C4-2B (cell line): ENCODE data around the gene KDM3A.

Experiments used
- ZFX ChIP-seq: fragments of 450-650 bp; IDR thresholded peaks from 2 replicates; pipeline ENCODE4 v1.6.1; 2017
- TF ChIP-seq, protein P1 (sequence below): fragments of 450-650 bp; conservative IDR thresholded peaks from 2 replicates; pipeline ENCODE4 v1.5.1; 2017; ENCODE audit warnings: mild to moderate bottlenecking

DNA sequence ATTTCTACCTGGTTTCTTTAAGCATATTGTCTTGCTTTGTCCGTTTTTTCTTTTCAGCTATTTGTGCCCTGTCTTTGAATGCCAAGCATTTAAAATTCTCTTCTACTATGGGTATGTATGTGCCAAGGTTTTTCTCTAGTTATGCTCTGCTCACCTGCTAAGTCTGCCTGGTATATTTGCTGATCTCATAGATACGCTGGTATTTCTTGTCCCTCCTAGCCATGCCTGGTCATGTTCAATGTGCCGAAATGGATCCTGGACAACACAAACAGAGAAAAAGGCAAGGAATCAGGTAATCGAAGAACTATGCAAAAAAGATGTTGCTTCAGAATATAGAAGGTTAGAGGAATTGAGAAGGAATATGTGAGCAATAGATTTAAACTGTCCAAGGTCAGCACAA is 14.9 kb upstream of the KDM3A start:
- TF ChIP-seq, protein P1, sequence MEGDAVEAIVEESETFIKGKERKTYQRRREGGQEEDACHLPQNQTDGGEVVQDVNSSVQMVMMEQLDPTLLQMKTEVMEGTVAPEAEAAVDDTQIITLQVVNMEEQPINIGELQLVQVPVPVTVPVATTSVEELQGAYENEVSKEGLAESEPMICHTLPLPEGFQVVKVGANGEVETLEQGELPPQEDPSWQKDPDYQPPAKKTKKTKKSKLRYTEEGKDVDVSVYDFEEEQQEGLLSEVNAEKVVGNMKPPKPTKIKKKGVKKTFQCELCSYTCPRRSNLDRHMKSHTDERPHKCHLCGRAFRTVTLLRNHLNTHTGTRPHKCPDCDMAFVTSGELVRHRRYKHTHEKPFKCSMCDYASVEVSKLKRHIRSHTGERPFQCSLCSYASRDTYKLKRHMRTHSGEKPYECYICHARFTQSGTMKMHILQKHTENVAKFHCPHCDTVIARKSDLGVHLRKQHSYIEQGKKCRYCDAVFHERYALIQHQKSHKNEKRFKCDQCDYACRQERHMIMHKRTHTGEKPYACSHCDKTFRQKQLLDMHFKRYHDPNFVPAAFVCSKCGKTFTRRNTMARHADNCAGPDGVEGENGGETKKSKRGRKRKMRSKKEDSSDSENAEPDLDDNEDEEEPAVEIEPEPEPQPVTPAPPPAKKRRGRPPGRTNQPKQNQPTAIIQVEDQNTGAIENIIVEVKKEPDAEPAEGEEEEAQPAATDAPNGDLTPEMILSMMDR: no peak
- TF ChIP-seq ZFX: no peak
